HL-60 (cell line): ENCODE measurements around the gene CCDC183.
"Not testable (repeated sequence)": the region's sequence is repeated elsewhere in the genome, so short reads cannot be mapped to it uniquely, and the experiment has no call there.

ENCODE experiments used
- DNase-seq, 2 experiments: peaks; one replicate each; pipeline ENCODE4 v3.0.0-alpha.2; 2010 to 2020; ENCODE audit warnings: low read depth in 1 of 2, low spot score in 1 of 2
- H3K27ac ChIP-seq: fragments of 250-450 bp; sonication (Bioruptor Pico); replicated peaks from 2 replicates; pipeline ENCODE4 v1.5.1; 2020; ENCODE audit warnings: mild to moderate bottlenecking, moderate library complexity
- H3K27me3 ChIP-seq: fragments of 250-450 bp; sonication (Bioruptor Pico); 2 replicates; pipeline ENCODE4 v1.5.1; 2021; ENCODE audit warnings: mild to moderate bottlenecking, moderate library complexity; ENCODE audit not compliant: insufficient read depth, poor library complexity, severe bottlenecking
- H3K4me3 ChIP-seq: replicated peaks from 2 replicates; pipeline ENCODE4 v1.5.1; 2011; ENCODE audit warnings: mild to moderate bottlenecking, control low read depth, low read length; ENCODE audit not compliant: insufficient read depth
- GABPA ChIP-seq: IDR thresholded peaks from 2 replicates; pipeline ENCODE4 v1.6.1; 2012; ENCODE audit warnings: low read depth
- POLR2AphosphoS5 ChIP-seq: IDR thresholded peaks from 2 replicates; pipeline ENCODE4 v1.6.1; 2012; ENCODE audit warnings: low read depth
- SPI1 ChIP-seq: IDR thresholded peaks from 2 replicates; pipeline ENCODE4 v1.6.1; 2012; ENCODE audit warnings: low read depth, mild to moderate bottlenecking, borderline replicate concordance
- TF ChIP-seq, protein P1 (sequence below): IDR thresholded peaks from one replicate; pipeline ENCODE4 v1.5.1; 2011; ENCODE audit warnings: low read length, control low read depth, inconsistent platforms; ENCODE audit not compliant: insufficient read depth
- TF ChIP-seq, protein P2 (sequence below): IDR thresholded peaks from 2 replicates; pipeline ENCODE4 v1.6.1; 2012; ENCODE audit warnings: low read depth; ENCODE audit not compliant: insufficient replicate concordance

Gene CCDC183

DNA sequence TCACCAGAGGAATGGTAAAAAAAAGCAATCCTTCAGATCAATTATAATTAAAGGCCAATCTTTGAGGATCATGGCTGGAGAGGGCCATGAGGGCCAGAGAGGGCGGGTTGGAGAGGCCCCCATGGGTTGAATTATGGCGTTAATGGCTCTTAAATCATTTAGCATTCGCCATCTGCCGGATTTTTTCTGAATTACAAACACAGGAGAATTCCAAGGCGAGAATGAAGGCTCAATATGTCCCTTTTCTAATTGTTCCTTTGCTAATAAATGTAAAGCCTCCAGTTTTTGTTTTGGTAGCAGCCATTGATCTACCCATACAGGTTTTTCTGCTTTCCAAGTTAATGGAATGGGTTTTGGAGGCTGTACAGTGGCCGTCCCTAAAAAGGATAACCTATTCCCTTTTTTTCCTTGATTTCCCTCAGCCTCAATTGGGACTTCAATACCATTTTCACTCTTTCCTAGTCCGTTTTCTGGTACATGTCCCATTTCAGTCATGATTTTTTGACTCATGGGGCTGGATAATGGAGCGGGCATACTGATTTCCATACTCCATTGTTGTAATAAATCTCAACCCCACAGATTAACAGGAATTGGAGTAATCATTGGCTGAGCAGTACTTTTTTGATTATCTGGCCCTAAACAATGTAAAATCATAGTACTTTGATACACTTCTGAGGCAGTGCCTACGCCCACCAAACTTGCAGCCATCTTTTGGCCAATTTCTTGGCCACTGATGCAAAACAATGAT lies 11.7 kb upstream of the CCDC183 start:
- H3K27me3 ChIP-seq = no peaks in the 10 kb centered on the region
- no peak overlapping the region for H3K27ac ChIP-seq
- TF ChIP-seq POLR2AphosphoS5 (no peak), GABPA (no peak), SPI1 (no peak)
- TF ChIP-seq, protein P1, sequence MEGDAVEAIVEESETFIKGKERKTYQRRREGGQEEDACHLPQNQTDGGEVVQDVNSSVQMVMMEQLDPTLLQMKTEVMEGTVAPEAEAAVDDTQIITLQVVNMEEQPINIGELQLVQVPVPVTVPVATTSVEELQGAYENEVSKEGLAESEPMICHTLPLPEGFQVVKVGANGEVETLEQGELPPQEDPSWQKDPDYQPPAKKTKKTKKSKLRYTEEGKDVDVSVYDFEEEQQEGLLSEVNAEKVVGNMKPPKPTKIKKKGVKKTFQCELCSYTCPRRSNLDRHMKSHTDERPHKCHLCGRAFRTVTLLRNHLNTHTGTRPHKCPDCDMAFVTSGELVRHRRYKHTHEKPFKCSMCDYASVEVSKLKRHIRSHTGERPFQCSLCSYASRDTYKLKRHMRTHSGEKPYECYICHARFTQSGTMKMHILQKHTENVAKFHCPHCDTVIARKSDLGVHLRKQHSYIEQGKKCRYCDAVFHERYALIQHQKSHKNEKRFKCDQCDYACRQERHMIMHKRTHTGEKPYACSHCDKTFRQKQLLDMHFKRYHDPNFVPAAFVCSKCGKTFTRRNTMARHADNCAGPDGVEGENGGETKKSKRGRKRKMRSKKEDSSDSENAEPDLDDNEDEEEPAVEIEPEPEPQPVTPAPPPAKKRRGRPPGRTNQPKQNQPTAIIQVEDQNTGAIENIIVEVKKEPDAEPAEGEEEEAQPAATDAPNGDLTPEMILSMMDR = no peak
- TF ChIP-seq, protein P2, sequence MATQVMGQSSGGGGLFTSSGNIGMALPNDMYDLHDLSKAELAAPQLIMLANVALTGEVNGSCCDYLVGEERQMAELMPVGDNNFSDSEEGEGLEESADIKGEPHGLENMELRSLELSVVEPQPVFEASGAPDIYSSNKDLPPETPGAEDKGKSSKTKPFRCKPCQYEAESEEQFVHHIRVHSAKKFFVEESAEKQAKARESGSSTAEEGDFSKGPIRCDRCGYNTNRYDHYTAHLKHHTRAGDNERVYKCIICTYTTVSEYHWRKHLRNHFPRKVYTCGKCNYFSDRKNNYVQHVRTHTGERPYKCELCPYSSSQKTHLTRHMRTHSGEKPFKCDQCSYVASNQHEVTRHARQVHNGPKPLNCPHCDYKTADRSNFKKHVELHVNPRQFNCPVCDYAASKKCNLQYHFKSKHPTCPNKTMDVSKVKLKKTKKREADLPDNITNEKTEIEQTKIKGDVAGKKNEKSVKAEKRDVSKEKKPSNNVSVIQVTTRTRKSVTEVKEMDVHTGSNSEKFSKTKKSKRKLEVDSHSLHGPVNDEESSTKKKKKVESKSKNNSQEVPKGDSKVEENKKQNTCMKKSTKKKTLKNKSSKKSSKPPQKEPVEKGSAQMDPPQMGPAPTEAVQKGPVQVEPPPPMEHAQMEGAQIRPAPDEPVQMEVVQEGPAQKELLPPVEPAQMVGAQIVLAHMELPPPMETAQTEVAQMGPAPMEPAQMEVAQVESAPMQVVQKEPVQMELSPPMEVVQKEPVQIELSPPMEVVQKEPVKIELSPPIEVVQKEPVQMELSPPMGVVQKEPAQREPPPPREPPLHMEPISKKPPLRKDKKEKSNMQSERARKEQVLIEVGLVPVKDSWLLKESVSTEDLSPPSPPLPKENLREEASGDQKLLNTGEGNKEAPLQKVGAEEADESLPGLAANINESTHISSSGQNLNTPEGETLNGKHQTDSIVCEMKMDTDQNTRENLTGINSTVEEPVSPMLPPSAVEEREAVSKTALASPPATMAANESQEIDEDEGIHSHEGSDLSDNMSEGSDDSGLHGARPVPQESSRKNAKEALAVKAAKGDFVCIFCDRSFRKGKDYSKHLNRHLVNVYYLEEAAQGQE = no peak
- H3K4me3 ChIP-seq = no peak overlapping the region
- peak in 1 of 2 experiments; percentile 49 for DNase-seq

DNA sequence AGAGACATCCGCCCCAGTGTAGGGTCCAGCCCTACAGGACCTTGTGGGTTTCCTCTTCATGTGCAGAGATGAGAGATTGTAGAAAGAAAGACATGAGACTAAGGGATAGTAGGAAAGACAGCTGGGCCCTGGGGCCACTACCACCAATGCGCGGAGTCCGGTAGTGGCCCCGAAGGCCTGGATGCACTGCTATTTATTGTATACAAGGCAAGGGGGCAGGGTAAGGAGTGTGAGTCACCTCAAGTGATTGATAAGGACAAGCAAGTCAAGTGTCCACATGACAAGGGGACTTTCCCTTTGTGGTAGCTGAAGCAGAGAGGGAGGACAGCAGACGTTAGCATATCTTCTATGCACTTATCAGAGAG lies 11.2 kb upstream of the CCDC183 start:
- DNase-seq = no peak
- H3K27ac ChIP-seq = no peak overlapping the region
- H3K4me3 ChIP-seq = no peak overlapping the region
- no peaks in the 10 kb centered on the region for H3K27me3 ChIP-seq
- TF ChIP-seq, protein P2 = no peak
- TF ChIP-seq SPI1 (no peak), POLR2AphosphoS5 (no peak), GABPA (no peak)
- TF ChIP-seq, protein P1 = no peak

DNA sequence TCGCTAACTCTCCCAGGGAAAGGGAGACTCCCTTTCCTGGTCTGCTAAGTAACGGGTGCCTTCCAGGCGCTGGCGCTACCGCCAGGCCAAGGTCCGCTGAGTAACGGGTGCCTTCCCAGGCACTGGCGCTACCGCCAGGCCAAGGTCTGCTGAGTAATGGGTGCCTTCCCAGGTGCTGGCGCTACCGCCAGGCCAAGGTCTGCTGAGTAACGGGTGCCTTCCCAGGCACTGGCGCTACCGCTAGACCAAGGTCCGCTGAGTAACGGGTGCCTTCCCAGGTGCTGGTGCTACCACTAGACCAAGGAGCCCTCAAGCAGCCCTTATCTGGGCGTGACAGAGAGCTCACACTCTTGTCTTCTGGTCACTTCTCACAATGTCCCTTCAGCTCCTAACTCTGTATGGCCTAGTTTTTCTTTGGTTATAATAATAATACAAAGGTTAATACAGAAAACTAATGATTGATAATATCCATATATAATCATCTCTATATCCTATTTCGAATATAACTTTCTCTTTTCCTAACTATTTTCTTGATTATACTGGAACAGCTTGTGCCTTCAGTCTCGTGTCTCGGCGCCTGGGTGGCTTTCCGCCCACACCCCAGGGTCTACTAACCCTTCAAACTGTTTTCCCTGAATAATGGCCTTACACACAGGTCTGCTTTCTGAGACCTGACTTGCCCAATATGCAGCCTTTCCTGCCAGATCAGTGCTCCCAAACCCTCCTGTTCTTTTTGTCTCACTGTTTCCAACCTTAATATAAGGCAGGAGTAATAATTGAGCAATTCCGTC lies 10.4 kb upstream of the CCDC183 start:
- not testable (repeated sequence) for H3K27ac ChIP-seq, H3K4me3 ChIP-seq, DNase-seq, H3K27me3 ChIP-seq

DNA sequence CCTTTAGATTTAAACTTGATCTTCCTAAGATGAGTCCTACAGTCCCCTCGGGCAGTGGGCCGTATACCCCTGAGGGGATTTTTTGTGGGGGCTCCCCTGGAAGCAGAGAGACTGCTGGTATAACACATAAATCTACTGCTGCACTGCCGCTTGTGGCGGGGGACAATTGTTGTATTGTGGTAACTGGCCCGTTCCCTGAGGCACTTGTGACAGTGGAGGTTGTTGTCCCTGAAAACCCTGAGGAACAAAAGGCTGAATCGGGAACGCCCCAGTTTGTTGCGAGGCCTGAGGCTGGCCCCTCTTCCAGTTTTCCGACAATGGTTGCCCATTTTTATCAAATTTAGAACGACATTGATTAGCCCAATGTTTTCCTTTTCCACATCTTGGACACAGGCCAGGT lies 9.7 kb upstream of the CCDC183 start:
- Histone ChIP-seq H3K27me3 (no peaks in the 10 kb centered on the region), H3K4me3 (no peak overlapping the region), H3K27ac (no peak overlapping the region)
- TF ChIP-seq, protein P1 = no peak
- TF ChIP-seq POLR2AphosphoS5 = no peak
- no peak for TF ChIP-seq SPI1
- TF ChIP-seq, protein P2 = no peak
- no peak for TF ChIP-seq GABPA
- DNase-seq = no peak

DNA sequence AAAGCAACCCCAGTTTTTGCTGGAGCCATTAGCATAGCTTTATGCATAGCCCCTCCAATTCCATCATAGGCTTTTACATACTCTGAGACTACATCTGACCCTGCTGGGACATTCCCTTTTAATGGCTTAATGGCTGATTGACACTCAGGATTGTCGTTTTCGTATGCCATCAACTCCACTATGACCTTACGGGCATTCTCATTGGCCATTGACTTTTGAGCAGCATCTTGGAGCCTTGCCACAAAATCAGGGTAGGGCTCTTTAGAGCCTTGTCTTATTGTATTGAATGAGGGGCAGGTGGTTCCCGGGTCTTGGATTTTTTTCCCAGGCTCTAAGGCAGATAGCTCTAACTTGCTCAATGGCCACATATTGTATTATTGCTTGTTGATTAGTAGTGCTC lies 9.2 kb upstream of the CCDC183 start:
- not testable (repeated sequence) for H3K4me3 ChIP-seq, H3K27ac ChIP-seq, H3K27me3 ChIP-seq, DNase-seq
